C4-2B (cell line): ENCODE measurements around the gene PPP1R1B.
"Not testable (repeated sequence)": the region's sequence is repeated elsewhere in the genome, so short reads cannot be mapped to it uniquely, and the experiment has no call there.

Source experiments
- ZFX ChIP-seq: fragments of 450-650 bp; IDR thresholded peaks from 2 replicates; pipeline ENCODE4 v1.6.1; 2017
- TF ChIP-seq, protein P1 (sequence below): fragments of 450-650 bp; conservative IDR thresholded peaks from 2 replicates; pipeline ENCODE4 v1.5.1; 2017; ENCODE audit warnings: mild to moderate bottlenecking

DNA sequence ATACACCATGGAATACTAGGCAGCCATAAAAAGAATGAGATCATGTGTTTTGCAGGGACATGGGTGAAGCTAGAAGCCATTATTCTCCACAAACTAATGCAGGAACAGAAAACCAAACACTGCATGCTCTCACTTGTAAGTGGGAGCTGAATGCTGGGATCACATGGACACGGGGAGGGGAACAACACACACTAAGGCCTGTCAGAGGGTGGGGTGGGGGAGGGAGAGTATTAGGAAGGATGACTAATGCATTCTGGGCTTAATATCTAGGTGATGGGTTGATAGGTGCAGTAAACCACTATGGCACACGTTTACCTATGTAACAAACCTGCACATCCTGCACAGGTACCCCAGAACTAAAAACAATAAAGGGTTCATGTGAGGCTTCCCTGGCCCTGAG, 36.6 kb upstream of the PPP1R1B start:
- TF ChIP-seq, protein P1, sequence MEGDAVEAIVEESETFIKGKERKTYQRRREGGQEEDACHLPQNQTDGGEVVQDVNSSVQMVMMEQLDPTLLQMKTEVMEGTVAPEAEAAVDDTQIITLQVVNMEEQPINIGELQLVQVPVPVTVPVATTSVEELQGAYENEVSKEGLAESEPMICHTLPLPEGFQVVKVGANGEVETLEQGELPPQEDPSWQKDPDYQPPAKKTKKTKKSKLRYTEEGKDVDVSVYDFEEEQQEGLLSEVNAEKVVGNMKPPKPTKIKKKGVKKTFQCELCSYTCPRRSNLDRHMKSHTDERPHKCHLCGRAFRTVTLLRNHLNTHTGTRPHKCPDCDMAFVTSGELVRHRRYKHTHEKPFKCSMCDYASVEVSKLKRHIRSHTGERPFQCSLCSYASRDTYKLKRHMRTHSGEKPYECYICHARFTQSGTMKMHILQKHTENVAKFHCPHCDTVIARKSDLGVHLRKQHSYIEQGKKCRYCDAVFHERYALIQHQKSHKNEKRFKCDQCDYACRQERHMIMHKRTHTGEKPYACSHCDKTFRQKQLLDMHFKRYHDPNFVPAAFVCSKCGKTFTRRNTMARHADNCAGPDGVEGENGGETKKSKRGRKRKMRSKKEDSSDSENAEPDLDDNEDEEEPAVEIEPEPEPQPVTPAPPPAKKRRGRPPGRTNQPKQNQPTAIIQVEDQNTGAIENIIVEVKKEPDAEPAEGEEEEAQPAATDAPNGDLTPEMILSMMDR = not testable (repeated sequence)
- not testable (repeated sequence) for TF ChIP-seq ZFX
